ENCODE measurements around the gene WWOX.

Gene WWOX

DNA sequence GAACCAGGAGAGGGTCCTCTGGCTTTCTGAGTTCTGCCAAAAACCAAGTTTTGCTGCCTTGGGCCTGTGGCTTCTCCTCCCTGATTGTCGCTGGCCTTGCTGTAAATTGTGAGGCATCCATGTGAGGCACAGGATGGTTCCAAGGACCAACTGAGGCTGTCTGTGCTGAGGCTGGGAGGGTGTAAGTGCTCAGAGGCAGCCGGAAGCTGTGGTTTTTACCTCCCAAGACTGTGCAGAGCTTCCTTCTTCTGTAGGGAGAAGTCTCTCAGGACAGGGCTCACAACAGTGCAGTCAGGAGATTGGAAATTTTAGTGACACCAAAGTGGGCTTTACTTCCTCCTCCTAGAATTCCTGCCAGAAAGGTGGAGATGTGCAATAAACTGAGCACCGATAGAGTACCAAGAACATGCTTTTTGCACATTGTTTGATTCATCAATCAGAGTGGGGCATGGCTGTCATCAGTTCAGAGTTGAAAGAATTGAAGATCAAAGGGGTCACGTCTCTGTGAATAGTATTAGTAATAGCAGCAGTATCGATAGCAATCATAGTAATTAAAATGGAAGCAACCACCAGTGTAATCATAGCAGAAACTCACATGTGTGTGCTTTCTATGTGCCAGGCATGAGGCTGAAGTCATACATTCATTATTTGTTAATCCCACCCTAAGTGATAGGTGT lies 467.1 kb downstream of the WWOX start:
- Histone ChIP-seq H4K20me1 (ENCODE audit: insufficient read depth) (no peaks in the 10 kb centered on the region), H3K4me1 (ENCODE audit: low read depth, poor library complexity, severe bottlenecking) (peaks cover 9% of the 10 kb centered on the region), H3K4me3 (IDR thresholded peaks at IDR 0.05; ENCODE audit: insufficient read depth, low read depth, low read length) (no peak overlapping the region), H2AFZ (ENCODE audit: low read depth) (no peak overlapping the region), H3K9ac (no peak overlapping the region), H3K27me3 (ENCODE audit: insufficient read depth, low read depth) (no peaks in the 10 kb centered on the region), H3K4me2 (no peak overlapping the region), H3K36me3 (ENCODE audit: insufficient read depth) (no peaks in the 10 kb centered on the region), H3K79me2 (ENCODE audit: insufficient read depth, low read depth) (no peaks in the 10 kb centered on the region), H3K27ac (no peak overlapping the region)
- TF ChIP-seq, protein P1, sequence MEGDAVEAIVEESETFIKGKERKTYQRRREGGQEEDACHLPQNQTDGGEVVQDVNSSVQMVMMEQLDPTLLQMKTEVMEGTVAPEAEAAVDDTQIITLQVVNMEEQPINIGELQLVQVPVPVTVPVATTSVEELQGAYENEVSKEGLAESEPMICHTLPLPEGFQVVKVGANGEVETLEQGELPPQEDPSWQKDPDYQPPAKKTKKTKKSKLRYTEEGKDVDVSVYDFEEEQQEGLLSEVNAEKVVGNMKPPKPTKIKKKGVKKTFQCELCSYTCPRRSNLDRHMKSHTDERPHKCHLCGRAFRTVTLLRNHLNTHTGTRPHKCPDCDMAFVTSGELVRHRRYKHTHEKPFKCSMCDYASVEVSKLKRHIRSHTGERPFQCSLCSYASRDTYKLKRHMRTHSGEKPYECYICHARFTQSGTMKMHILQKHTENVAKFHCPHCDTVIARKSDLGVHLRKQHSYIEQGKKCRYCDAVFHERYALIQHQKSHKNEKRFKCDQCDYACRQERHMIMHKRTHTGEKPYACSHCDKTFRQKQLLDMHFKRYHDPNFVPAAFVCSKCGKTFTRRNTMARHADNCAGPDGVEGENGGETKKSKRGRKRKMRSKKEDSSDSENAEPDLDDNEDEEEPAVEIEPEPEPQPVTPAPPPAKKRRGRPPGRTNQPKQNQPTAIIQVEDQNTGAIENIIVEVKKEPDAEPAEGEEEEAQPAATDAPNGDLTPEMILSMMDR (conservative IDR thresholded peaks at IDR 0.05; ENCODE audit: low read depth, low read length), result no peak

DNA sequence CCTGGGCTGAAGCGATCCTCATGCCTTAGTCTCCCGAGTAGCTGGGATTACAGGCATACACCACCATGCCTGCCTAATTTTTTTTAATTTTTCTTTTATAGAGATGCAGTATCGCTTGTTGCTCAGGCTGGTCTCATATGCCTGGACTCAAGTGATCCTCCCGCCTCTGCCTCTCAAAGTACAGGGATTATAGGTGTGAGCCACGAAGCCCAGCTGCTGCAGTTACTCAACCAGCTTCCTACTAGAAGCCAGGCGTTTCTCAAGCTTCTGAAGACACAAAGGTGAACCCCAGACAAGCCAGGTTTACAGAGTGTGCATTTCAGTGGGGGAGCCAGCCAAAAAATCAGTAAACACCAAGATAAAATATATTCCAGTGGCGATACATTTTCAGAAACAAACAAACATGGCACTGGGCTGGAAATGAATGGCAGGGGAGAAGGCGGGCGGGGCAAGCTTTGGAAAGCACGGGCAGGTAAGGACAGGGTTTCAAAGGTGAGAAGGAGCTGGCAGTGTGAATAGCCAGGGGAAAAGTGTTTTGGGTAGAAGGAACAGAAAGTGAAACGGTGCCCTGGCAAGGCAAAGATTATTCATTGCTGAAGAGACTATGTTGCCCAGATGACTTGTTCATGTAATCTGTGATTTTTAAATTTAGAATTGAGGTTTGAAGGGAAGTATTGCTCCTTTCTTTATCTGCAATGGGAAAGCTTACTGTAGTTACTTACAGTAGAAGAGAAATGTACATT lies 471.1 kb downstream of the WWOX start:
- Histone ChIP-seq H2AFZ (ENCODE audit: low read depth) (no peak overlapping the region), H4K20me1 (ENCODE audit: insufficient read depth) (no peaks in the 10 kb centered on the region), H3K4me3 (IDR thresholded peaks at IDR 0.05; ENCODE audit: insufficient read depth, low read depth, low read length) (no peak overlapping the region), H3K4me2 (no peak overlapping the region), H3K79me2 (ENCODE audit: insufficient read depth, low read depth) (no peaks in the 10 kb centered on the region), H3K9ac (no peak overlapping the region), H3K27ac (no peak overlapping the region), H3K4me1 (ENCODE audit: low read depth, poor library complexity, severe bottlenecking) (no peaks in the 10 kb centered on the region), H3K36me3 (ENCODE audit: insufficient read depth) (no peaks in the 10 kb centered on the region), H3K27me3 (ENCODE audit: insufficient read depth, low read depth) (no peaks in the 10 kb centered on the region)
- TF ChIP-seq, protein P1 (conservative IDR thresholded peaks at IDR 0.05; ENCODE audit: low read depth, low read length), result no peak

DNA sequence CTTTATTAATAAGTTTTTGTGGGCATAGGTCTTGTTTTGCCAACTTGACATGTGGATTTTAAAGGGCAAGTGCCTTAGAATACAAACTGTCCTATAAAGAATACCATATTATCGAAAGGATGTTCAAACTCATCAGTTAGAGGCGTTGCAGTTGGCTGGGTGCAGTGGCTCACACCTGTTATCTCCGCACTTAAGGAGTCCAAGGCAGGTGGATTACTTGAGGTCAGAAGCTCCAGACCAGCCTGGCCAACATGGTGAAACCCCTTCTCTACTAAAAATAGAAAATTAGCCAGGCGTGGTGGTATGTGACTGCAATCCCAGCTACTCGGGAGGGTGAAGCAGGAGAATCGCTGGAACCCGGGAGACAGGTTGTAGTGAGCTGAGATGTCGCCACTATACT lies 472.0 kb downstream of the WWOX start:
- Histone ChIP-seq H3K27me3 (ENCODE audit: insufficient read depth, low read depth) (no peaks in the 10 kb centered on the region), H3K4me3 (IDR thresholded peaks at IDR 0.05; ENCODE audit: insufficient read depth, low read depth, low read length) (no peak overlapping the region), H3K9ac (no peak overlapping the region), H3K36me3 (ENCODE audit: insufficient read depth) (no peaks in the 10 kb centered on the region), H3K79me2 (ENCODE audit: insufficient read depth, low read depth) (no peaks in the 10 kb centered on the region), H3K27ac (no peak overlapping the region), H4K20me1 (ENCODE audit: insufficient read depth) (no peaks in the 10 kb centered on the region), H2AFZ (ENCODE audit: low read depth) (no peak overlapping the region), H3K4me2 (no peak overlapping the region), H3K4me1 (ENCODE audit: low read depth, poor library complexity, severe bottlenecking) (no peaks in the 10 kb centered on the region)
- TF ChIP-seq, protein P1 (conservative IDR thresholded peaks at IDR 0.05; ENCODE audit: low read depth, low read length), result no peak

DNA sequence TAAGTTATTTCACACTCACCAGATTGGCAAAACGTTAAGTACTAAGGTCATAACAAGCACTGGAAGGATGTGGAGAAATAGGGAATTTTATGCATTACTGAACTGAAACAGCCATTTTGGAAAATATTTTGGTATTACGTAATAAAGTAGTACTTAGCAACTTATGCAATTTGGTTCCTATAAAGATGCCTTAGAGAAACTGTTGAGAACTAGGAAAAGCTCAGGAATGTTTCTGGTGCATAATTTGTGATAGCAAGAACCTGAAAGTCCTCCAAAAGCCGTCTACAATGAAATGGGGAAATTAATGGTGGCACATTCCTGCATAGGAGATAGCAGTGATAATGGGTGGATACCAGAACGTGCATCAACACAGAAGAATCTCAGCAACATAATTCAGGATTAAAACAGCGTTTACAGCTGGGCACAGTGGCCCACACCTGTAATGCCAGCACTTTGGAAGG lies 472.5 kb downstream of the WWOX start:
- H3K36me3 ChIP-seq (ENCODE audit: insufficient read depth), result no peaks in the 10 kb centered on the region
- no peak overlapping the region for H2AFZ ChIP-seq (ENCODE audit: low read depth)
- no peaks in the 10 kb centered on the region for H3K27me3 ChIP-seq (ENCODE audit: insufficient read depth, low read depth)
- no peaks in the 10 kb centered on the region for H3K79me2 ChIP-seq (ENCODE audit: insufficient read depth, low read depth)
- H3K9ac ChIP-seq, result no peak overlapping the region
- H3K4me3 ChIP-seq (IDR thresholded peaks at IDR 0.05; ENCODE audit: insufficient read depth, low read depth, low read length), result no peak overlapping the region
- H3K4me1 ChIP-seq (ENCODE audit: low read depth, poor library complexity, severe bottlenecking), result no peaks in the 10 kb centered on the region
- TF ChIP-seq, protein P1 (conservative IDR thresholded peaks at IDR 0.05; ENCODE audit: low read depth, low read length), result no peak
- H3K27ac ChIP-seq, result no peak overlapping the region
- no peak overlapping the region for H3K4me2 ChIP-seq
- no peaks in the 10 kb centered on the region for H4K20me1 ChIP-seq (ENCODE audit: insufficient read depth)

Measured in KMS-11 (cell line).